ENCODE data around the gene KLHL26. TPM values are rescaled to one million over a fixed set of nuclear protein-coding genes. Genes with fewer than 3 reads are reported as not detected.
A peak's percentile ranks its signal among the peaks of the same experiment; 100 is the strongest.
"Not testable (repeated sequence)": the region's sequence is repeated elsewhere in the genome, so short reads cannot be mapped to it uniquely, and the experiment has no call there.

The KLHL26 gene
- total RNA-seq, 1 donor from 2014 or later = 5.7 TPM

DNA sequence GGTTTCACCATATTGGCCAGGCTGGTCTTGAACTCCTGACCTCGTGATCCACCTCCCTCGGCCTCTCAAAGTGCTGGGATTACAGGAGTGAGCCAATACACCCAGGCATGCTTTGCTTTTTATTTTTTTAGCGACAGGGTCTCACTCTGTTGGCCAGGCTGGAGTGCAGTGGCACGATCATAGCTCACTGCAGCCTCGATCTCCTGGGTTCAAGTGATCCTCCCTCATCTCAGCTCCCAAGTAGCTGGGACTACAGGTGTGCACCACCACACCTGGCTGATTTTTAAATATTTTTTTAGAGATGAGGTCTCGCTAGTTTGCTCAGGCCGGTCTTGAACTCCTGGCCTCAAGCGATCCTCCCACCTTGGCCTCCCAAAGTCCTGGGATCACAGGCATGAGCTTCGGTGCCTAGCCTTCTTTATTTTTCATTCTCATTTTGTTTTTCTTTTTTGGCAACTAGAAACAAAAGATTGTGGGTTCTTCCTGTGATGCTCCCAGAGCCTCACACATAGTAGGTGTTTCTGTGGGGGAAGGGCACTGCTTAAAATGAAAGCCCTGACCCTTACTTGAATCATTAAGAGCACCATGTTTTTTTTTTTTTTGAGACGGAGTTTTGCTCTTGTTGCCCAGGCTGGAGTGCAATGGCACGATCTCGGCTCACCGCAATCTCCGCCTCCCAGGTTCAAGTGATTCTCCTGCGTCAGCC lies 36.0 kb upstream of the KLHL26 start:
- not testable (repeated sequence) for FAIRE-seq; DNase-seq (ENCODE audit: low spot score in 2 of 2)

DNA sequence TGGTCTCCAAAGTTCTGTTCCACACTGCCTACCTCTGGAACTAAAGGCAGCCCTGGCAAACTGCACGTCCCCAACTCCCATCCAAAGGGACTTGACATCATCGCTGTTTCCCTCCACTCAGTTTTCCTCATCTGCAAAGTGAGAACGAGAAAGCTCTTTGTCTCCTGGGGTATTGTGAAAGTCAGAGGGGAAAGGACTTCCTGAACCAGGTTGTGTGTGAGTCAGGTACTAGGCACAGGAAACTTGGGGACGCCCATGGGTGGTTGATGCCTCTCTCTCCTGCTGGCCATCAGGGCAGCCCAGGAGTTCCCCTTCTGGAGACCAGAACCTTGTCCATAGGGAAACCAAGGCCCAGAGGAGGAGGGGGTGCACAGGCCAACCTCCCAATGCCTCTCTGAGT lies 35.0 kb upstream of the KLHL26 start:
- FAIRE-seq (no peak), DNase-seq (ENCODE audit: low spot score in 2 of 2) (no peak)

GRCh38 chr19:18603255-18603957 lies 33.4 kb upstream of the KLHL26 start:
- DNase-seq (ENCODE audit: low spot score in 2 of 2) = peak in 1 of 2 donors; percentile 40
- no peak for FAIRE-seq

GRCh38 chr19:18603958-18604819 lies 32.6 kb upstream of the KLHL26 start:
- FAIRE-seq = no peak
- DNase-seq (ENCODE audit: low spot score in 2 of 2) = peak in 1 of 2 donors; percentile 37

GRCh38 chr19:18604820-18605159 lies 32.0 kb upstream of the KLHL26 start:
- FAIRE-seq (no peak), DNase-seq (ENCODE audit: low spot score in 2 of 2) (no peak)

GRCh38 chr19:18605196-18605545 lies 31.7 kb upstream of the KLHL26 start:
- no peak for DNase-seq (ENCODE audit: low spot score in 2 of 2)
- FAIRE-seq = no peak

- DNase-seq (ENCODE audit: low spot score in 2 of 2) (peak in 1 of 2 donors; percentile 49), FAIRE-seq (no peak)
Observed at GRCh38 chr19:18605546-18606280, 31.1 kb upstream of the KLHL26 start.

- DNase-seq (ENCODE audit: low spot score in 2 of 2) = peak in 1 of 2 donors; percentile 43
- no peak for FAIRE-seq
Observed at GRCh38 chr19:18606281-18607225, 30.3 kb upstream of the KLHL26 start, which contains the start of gene CRLF1. Gene CRLF1 (minus strand): TSS chr19:18606799. CDS start chr19:18606656, 143 bp downstream.

- DNase-seq (ENCODE audit: low spot score in 2 of 2) = peak in 1 of 2 donors; percentile 39
- no peak for FAIRE-seq
Observed at GRCh38 chr19:18607226-18608101, 29.4 kb upstream of the KLHL26 start.

GRCh38 chr19:18608102-18608804 lies 28.6 kb upstream of the KLHL26 start:
- DNase-seq (ENCODE audit: low spot score in 2 of 2) (peak in 1 of 2 donors; percentile 37), FAIRE-seq (no peak)

GRCh38 chr19:18608805-18609716 lies 27.8 kb upstream of the KLHL26 start:
- FAIRE-seq (no peak), DNase-seq (ENCODE audit: low spot score in 2 of 2) (no peak)

GRCh38 chr19:18609717-18610051 lies 27.1 kb upstream of the KLHL26 start:
- FAIRE-seq (no peak), DNase-seq (ENCODE audit: low spot score in 2 of 2) (no peak)

DNA sequence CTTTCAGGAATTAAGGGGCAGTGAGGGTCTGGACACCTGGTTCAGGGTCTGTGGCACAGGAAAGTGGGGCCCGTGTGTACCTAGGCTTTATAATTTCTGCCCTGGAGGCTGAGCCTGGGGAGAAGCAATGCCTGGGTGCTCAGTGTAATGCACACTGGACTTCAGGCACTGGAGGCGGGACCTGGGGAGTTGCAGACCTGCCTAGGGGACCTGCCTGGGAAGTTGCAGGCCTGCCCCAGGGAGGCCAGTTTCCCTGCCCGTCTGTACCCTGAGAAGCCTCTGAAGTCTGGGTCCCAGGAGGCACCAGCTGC lies 26.6 kb upstream of the KLHL26 start:
- DNase-seq (ENCODE audit: low spot score in 2 of 2) = no peak
- FAIRE-seq = no peak

- DNase-seq (ENCODE audit: low spot score in 2 of 2) (peak in 1 of 2 donors; percentile 39), FAIRE-seq (no peak)
Observed at GRCh38 chr19:18610556-18611326, 26.1 kb upstream of the KLHL26 start.

- DNase-seq (ENCODE audit: low spot score in 2 of 2) (peak in 1 of 2 donors; percentile 55), FAIRE-seq (no peak)
Observed at GRCh38 chr19:18611327-18612050, 25.3 kb upstream of the KLHL26 start.

Data from frontal cortex (tissue), 4 donors.